Measurements from ENCODE around the gene HEATR5B. TPM values are rescaled to one million over a fixed set of nuclear protein-coding genes. Genes with fewer than 3 reads are reported as not detected.

HEATR5B gene
- total and polyA plus RNA-seq, 2 donors (not counting 1 experiment from before 2014, with no cell fraction given) = 33.0 to 44.3 TPM

- no peaks in the 10 kb centered on the region for H3K4me1 Mint-ChIP-seq
- Histone ChIP-seq H3K4me3 (ENCODE audit: control extremely low read depth in 1 of 5, extremely low read depth in 1 of 5, insufficient read depth in 1 of 5, low read depth in 2 of 5, low read length in 4 of 5) (no peak overlapping the region), H3K9me3 (ENCODE audit: control extremely low read depth in 1 of 3, control insufficient read depth in 2 of 3, insufficient read depth in 1 of 3, low read length in 2 of 3) (no peaks in the 10 kb centered on the region), H3K9ac (ENCODE audit: low read length) (no peak overlapping the region), H4K20me1 (ENCODE audit: control insufficient read depth, insufficient read depth, low read length, poor library complexity, severe bottlenecking) (no peaks in the 10 kb centered on the region), H3K27ac (ENCODE audit: low read length in 2 of 2) (no peak overlapping the region), H3K79me2 (ENCODE audit: control insufficient read depth, insufficient read depth, low read length) (peaks cover 5% of the 10 kb centered on the region), H3K4me2 (replicated peaks; ENCODE audit: low read depth, low read length, poor library complexity, severe bottlenecking) (no peak overlapping the region), H3K36me3 (replicated peaks in 1 of 2; ENCODE audit: control extremely low read depth in 1 of 2, control insufficient read depth in 1 of 2, extremely low read depth in 1 of 2, insufficient read depth in 2 of 2, low read length in 1 of 2) (peaks cover 0 to 83% of the 10 kb centered on the region in 2 experiments), H2AFZ (ENCODE audit: insufficient read depth, low read depth, low read length, poor library complexity, severe bottlenecking) (no peak overlapping the region), H3K4me1 (ENCODE audit: control insufficient read depth in 2 of 2, insufficient read depth in 2 of 2, low read length in 2 of 2) (no peaks in the 10 kb centered on the region), H3K27me3 (replicated peaks in 1 of 4; ENCODE audit: control extremely low read depth in 1 of 4, control insufficient read depth in 3 of 4, insufficient read depth in 4 of 4, low read length in 3 of 4) (no peaks in the 10 kb centered on the region)
- POLR2A ChIA-PET = no interaction called here
- H3K27me3 Mint-ChIP-seq = no peaks in the 10 kb centered on the region
- TF ChIP-seq EZH2 (IDR thresholded peaks at IDR 0.05; ENCODE audit: borderline replicate concordance, insufficient read depth, low read depth, low read length, poor library complexity, severe bottlenecking) = no peak
- TF ChIP-seq, protein P1, sequence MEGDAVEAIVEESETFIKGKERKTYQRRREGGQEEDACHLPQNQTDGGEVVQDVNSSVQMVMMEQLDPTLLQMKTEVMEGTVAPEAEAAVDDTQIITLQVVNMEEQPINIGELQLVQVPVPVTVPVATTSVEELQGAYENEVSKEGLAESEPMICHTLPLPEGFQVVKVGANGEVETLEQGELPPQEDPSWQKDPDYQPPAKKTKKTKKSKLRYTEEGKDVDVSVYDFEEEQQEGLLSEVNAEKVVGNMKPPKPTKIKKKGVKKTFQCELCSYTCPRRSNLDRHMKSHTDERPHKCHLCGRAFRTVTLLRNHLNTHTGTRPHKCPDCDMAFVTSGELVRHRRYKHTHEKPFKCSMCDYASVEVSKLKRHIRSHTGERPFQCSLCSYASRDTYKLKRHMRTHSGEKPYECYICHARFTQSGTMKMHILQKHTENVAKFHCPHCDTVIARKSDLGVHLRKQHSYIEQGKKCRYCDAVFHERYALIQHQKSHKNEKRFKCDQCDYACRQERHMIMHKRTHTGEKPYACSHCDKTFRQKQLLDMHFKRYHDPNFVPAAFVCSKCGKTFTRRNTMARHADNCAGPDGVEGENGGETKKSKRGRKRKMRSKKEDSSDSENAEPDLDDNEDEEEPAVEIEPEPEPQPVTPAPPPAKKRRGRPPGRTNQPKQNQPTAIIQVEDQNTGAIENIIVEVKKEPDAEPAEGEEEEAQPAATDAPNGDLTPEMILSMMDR (IDR thresholded peaks at IDR 0.05) = no peak
- H3K4me3 Mint-ChIP-seq = no peak overlapping the region
- no peak overlapping the region for H3K27ac Mint-ChIP-seq
- CTCF ChIA-PET = no interaction called here
- ATAC-seq (ENCODE audit: low read depth) (no peak), DNase-seq (no peak)
- no peaks in the 10 kb centered on the region for H3K9me3 Mint-ChIP-seq (ENCODE audit: insufficient read depth)
- WGBS (ENCODE audit: insufficient coverage) = 80% methylated on average over 1 of the region's 5 CpGs
- intact Hi-C loops (cut with micrococcal nuclease) = loop anchor here (5.0 kb wide), 1 partner anchor 42 kb away; no protein-coding TSS in a partner anchor
Measured at GRCh38 chr2:37020212-37020886, 63.8 kb downstream of the HEATR5B start.

GRCh38 chr2:37013315-37013641, 70.9 kb downstream of the HEATR5B start:
- intact Hi-C loops (cut with micrococcal nuclease) = loop anchor here (1.0 to 5.0 kb wide), 2 partner anchors 47 to 69 kb away; partner anchors contain the start of genes GPATCH11, HEATR5B and STRN
- H3K4me1 ChIP-seq (ENCODE audit: control insufficient read depth in 2 of 2, insufficient read depth in 2 of 2, low read length in 2 of 2) = peaks cover 36 to 41% of the 10 kb centered on the region in 2 donors
- TF ChIP-seq EZH2 (IDR thresholded peaks at IDR 0.05; ENCODE audit: borderline replicate concordance, insufficient read depth, low read depth, low read length, poor library complexity, severe bottlenecking) = no peak
- TF ChIP-seq, protein P1 (IDR thresholded peaks at IDR 0.05) = no peak
- no peaks in the 10 kb centered on the region for H3K27me3 Mint-ChIP-seq
- H3K36me3 ChIP-seq (replicated peaks in 1 of 2; ENCODE audit: control extremely low read depth in 1 of 2, control insufficient read depth in 1 of 2, extremely low read depth in 1 of 2, insufficient read depth in 2 of 2, low read length in 1 of 2) = peaks cover 0 to 59% of the 10 kb centered on the region in 2 experiments
- no peaks in the 10 kb centered on the region for H3K27me3 ChIP-seq (replicated peaks in 1 of 4; ENCODE audit: control extremely low read depth in 1 of 4, control insufficient read depth in 3 of 4, insufficient read depth in 4 of 4, low read length in 3 of 4)
- no peak for DNase-seq
- H3K9me3 ChIP-seq (ENCODE audit: control extremely low read depth in 1 of 3, control insufficient read depth in 2 of 3, insufficient read depth in 1 of 3, low read length in 2 of 3) = no peaks in the 10 kb centered on the region
- ChIA-PET CTCF (interaction anchor here (1.0 kb wide), 1 partner anchor 9 kb away, joined by 4 read pairs; no protein-coding TSS in a partner anchor), POLR2A (interaction anchor here (1.5 kb wide), 1 partner anchor 47 kb away, joined by 7 read pairs; the partner anchor contains the start of gene STRN)
- no peaks in the 10 kb centered on the region for H4K20me1 ChIP-seq (ENCODE audit: control insufficient read depth, insufficient read depth, low read length, poor library complexity, severe bottlenecking)
- H3K4me1 Mint-ChIP-seq = peaks cover 30% of the 10 kb centered on the region
- no peak overlapping the region for H3K9ac ChIP-seq (ENCODE audit: low read length)
- WGBS (ENCODE audit: insufficient coverage) = no CpG with 5 or more reads among the region's 4 CpGs
- H3K9me3 Mint-ChIP-seq (ENCODE audit: insufficient read depth) = no peaks in the 10 kb centered on the region
- H3K4me3 ChIP-seq (ENCODE audit: control extremely low read depth in 1 of 5, extremely low read depth in 1 of 5, insufficient read depth in 1 of 5, low read depth in 2 of 5, low read length in 4 of 5) = no peak overlapping the region
- H2AFZ ChIP-seq (ENCODE audit: insufficient read depth, low read depth, low read length, poor library complexity, severe bottlenecking) = no peak overlapping the region
- peak; percentile 9 for ATAC-seq (ENCODE audit: low read depth)
- H3K79me2 ChIP-seq (ENCODE audit: control insufficient read depth, insufficient read depth, low read length) = peaks cover 17% of the 10 kb centered on the region
- no peak overlapping the region for H3K4me3 Mint-ChIP-seq
- H3K27ac ChIP-seq (ENCODE audit: low read length in 2 of 2) = peak overlapping the region; percentile 43 to 86
- H3K4me2 ChIP-seq (replicated peaks; ENCODE audit: low read depth, low read length, poor library complexity, severe bottlenecking) = peak overlapping the region; percentile 93
- H3K27ac Mint-ChIP-seq = peak overlapping the region; percentile 78
